ENCODE measurements around the gene PSG2. TPM values are rescaled to one million over a fixed set of nuclear protein-coding genes. Genes with fewer than 3 reads are reported as not detected.
"Not testable (repeated sequence)": the region's sequence is repeated elsewhere in the genome, so short reads cannot be mapped to it uniquely, and the experiment has no call there.

Gene PSG2
- total RNA-seq, 1 donor from 2014 or later, result 0.41 TPM

GRCh38 chr19:43115548-43115947, 33.0 kb upstream of the PSG2 start:
- H3K9me3 ChIP-seq (ENCODE audit: insufficient read depth, low read depth, low read length); H3K4me2 ChIP-seq (ENCODE audit: low read length); H3K4me1 Mint-ChIP-seq (ENCODE audit: low read depth, unreplicated experiment); H3K9ac ChIP-seq (ENCODE audit: low read length); H3K4me1 ChIP-seq (ENCODE audit: insufficient read depth, low read length); FAIRE-seq; H4K20me1 ChIP-seq (ENCODE audit: insufficient read depth, low read length); H2AFZ ChIP-seq (ENCODE audit: low read depth, low read length); H3K27ac ChIP-seq (ENCODE audit: low read depth, low read length); H3K27me3 ChIP-seq (ENCODE audit: insufficient read depth, low read length); H3K36me3 ChIP-seq (ENCODE audit: insufficient read depth, low read length); H3K4me3 Mint-ChIP-seq (ENCODE audit: unreplicated experiment); H3K9me3 Mint-ChIP-seq (ENCODE audit: unreplicated experiment); H3K4me3 ChIP-seq (ENCODE audit: insufficient read depth, low read depth, low read length); H3K27ac Mint-ChIP-seq (ENCODE audit: unreplicated experiment); H3K79me2 ChIP-seq (ENCODE audit: insufficient read depth, low read length); DNase-seq (ENCODE audit: low read depth); H3K36me3 Mint-ChIP-seq (ENCODE audit: low read depth, unreplicated experiment); H3K27me3 Mint-ChIP-seq (ENCODE audit: low read depth, unreplicated experiment): not testable (repeated sequence)

GRCh38 chr19:43115064-43115463, 32.6 kb upstream of the PSG2 start:
- not testable (repeated sequence) for H3K27me3 Mint-ChIP-seq (ENCODE audit: low read depth, unreplicated experiment); H3K4me1 ChIP-seq (ENCODE audit: insufficient read depth, low read length); H3K36me3 ChIP-seq (ENCODE audit: insufficient read depth, low read length); H3K27me3 ChIP-seq (ENCODE audit: insufficient read depth, low read length); H3K27ac Mint-ChIP-seq (ENCODE audit: unreplicated experiment); DNase-seq (ENCODE audit: low read depth); H3K4me3 ChIP-seq (ENCODE audit: insufficient read depth, low read depth, low read length); H3K4me2 ChIP-seq (ENCODE audit: low read length); H3K9me3 Mint-ChIP-seq (ENCODE audit: unreplicated experiment); H3K4me1 Mint-ChIP-seq (ENCODE audit: low read depth, unreplicated experiment); H4K20me1 ChIP-seq (ENCODE audit: insufficient read depth, low read length); H3K79me2 ChIP-seq (ENCODE audit: insufficient read depth, low read length); H3K4me3 Mint-ChIP-seq (ENCODE audit: unreplicated experiment); H2AFZ ChIP-seq (ENCODE audit: low read depth, low read length); H3K9me3 ChIP-seq (ENCODE audit: insufficient read depth, low read depth, low read length); FAIRE-seq; H3K27ac ChIP-seq (ENCODE audit: low read depth, low read length); H3K9ac ChIP-seq (ENCODE audit: low read length); H3K36me3 Mint-ChIP-seq (ENCODE audit: low read depth, unreplicated experiment)

DNA sequence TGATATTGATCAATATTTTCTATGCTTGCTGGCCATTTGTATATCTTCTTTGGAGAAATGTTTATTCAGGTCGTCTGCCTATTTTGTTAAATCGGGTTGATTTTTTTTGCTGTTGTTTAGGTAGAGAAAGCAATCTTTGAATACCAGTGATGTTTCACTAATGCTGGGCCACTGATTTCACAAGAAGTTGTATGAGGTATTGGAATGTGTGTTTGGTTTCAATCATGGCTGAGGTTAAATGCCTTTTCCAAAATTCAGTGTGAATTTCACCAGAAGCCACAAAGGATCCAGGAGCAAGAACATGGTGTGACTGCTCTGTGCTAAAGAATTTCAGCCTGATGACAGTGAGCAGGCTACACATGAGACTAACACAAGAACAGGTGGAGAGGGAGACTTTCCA, 32.1 kb upstream of the PSG2 start:
- not testable (repeated sequence) for FAIRE-seq; H3K4me2 ChIP-seq (ENCODE audit: low read length); H3K36me3 ChIP-seq (ENCODE audit: insufficient read depth, low read length)

DNA sequence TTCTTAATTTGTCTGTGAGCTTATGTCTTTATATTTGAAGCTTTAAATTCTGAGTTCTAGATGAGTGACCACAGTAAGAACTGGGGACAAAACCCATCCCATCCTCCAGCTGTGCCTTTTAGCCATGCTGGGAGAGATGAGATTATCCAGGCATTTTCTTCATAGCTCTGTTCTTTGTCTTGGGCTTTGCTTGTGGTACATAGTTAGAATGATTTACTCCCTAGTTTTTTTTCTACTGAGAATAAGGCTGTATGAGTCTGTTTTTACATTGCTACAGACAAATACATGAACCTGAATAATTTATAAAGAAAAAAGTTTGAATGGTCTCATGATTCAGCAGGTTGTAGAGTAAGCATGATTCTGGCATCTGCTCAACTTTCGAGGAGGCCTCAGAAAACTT, 24.9 kb upstream of the PSG2 start:
- H3K27ac ChIP-seq (ENCODE audit: low read depth, low read length); DNase-seq (ENCODE audit: low read depth); H3K4me3 ChIP-seq (ENCODE audit: insufficient read depth, low read depth, low read length); H3K27me3 ChIP-seq (ENCODE audit: insufficient read depth, low read length); FAIRE-seq; H3K27me3 Mint-ChIP-seq (ENCODE audit: low read depth, unreplicated experiment); H3K9me3 Mint-ChIP-seq (ENCODE audit: unreplicated experiment); H3K9me3 ChIP-seq (ENCODE audit: insufficient read depth, low read depth, low read length); H3K79me2 ChIP-seq (ENCODE audit: insufficient read depth, low read length); H3K4me1 Mint-ChIP-seq (ENCODE audit: low read depth, unreplicated experiment); H2AFZ ChIP-seq (ENCODE audit: low read depth, low read length); H3K9ac ChIP-seq (ENCODE audit: low read length); H3K4me3 Mint-ChIP-seq (ENCODE audit: unreplicated experiment); H3K4me2 ChIP-seq (ENCODE audit: low read length); H3K36me3 ChIP-seq (ENCODE audit: insufficient read depth, low read length); H4K20me1 ChIP-seq (ENCODE audit: insufficient read depth, low read length); H3K36me3 Mint-ChIP-seq (ENCODE audit: low read depth, unreplicated experiment); H3K4me1 ChIP-seq (ENCODE audit: insufficient read depth, low read length); H3K27ac Mint-ChIP-seq (ENCODE audit: unreplicated experiment): not testable (repeated sequence)

More for the DNA sequence above, 32.1 kb upstream of the PSG2 start:
- not testable (repeated sequence) for H3K27me3 ChIP-seq (ENCODE audit: insufficient read depth, low read length); DNase-seq (ENCODE audit: low read depth); H3K4me1 Mint-ChIP-seq (ENCODE audit: low read depth, unreplicated experiment); H2AFZ ChIP-seq (ENCODE audit: low read depth, low read length); H3K9ac ChIP-seq (ENCODE audit: low read length); H3K4me1 ChIP-seq (ENCODE audit: insufficient read depth, low read length); H3K36me3 Mint-ChIP-seq (ENCODE audit: low read depth, unreplicated experiment); H3K4me3 ChIP-seq (ENCODE audit: insufficient read depth, low read depth, low read length); H3K27ac Mint-ChIP-seq (ENCODE audit: unreplicated experiment); H4K20me1 ChIP-seq (ENCODE audit: insufficient read depth, low read length); H3K27ac ChIP-seq (ENCODE audit: low read depth, low read length); H3K4me3 Mint-ChIP-seq (ENCODE audit: unreplicated experiment); H3K9me3 ChIP-seq (ENCODE audit: insufficient read depth, low read depth, low read length); H3K9me3 Mint-ChIP-seq (ENCODE audit: unreplicated experiment); H3K79me2 ChIP-seq (ENCODE audit: insufficient read depth, low read length); H3K27me3 Mint-ChIP-seq (ENCODE audit: low read depth, unreplicated experiment)
